ENCODE results near the gene KCNMA1.

Gene KCNMA1

GRCh38 chr10:77164616-77165311 lies 472.8 kb downstream of the KCNMA1 start:
- DNase-seq = no peak

- no peak for DNase-seq
These were observed 473.8 kb downstream of the KCNMA1 start for GRCh38 chr10:77163670-77164348.

GRCh38 chr10:77162697-77163096 lies 474.9 kb downstream of the KCNMA1 start:
- DNase-seq = no peak

GRCh38 chr10:77160679-77161078 lies 476.9 kb downstream of the KCNMA1 start:
- DNase-seq = peak; percentile 3 to 41

GRCh38 chr10:77159538-77160110 lies 478.0 kb downstream of the KCNMA1 start:
- no peak for DNase-seq

- DNase-seq = no peak
These were observed 478.9 kb downstream of the KCNMA1 start for GRCh38 chr10:77158666-77159065.

- no peak for DNase-seq
These were observed 480.2 kb downstream of the KCNMA1 start for GRCh38 chr10:77157248-77158019.

- no peak for DNase-seq
These were observed 481.2 kb downstream of the KCNMA1 start for GRCh38 chr10:77156406-77156879.

- DNase-seq = no peak
These were observed 485.4 kb downstream of the KCNMA1 start for GRCh38 chr10:77152256-77152655.

- no peak for DNase-seq
These were observed 486.2 kb downstream of the KCNMA1 start for GRCh38 chr10:77151408-77151807.

- DNase-seq = no peak
These were observed 487.9 kb downstream of the KCNMA1 start for GRCh38 chr10:77149706-77150105.

- DNase-seq = no peak
These were observed 488.6 kb downstream of the KCNMA1 start for GRCh38 chr10:77149001-77149400.

- DNase-seq = no peak
These were observed 489.7 kb downstream of the KCNMA1 start for GRCh38 chr10:77147871-77148270.

GRCh38 chr10:77146712-77147336 lies 490.8 kb downstream of the KCNMA1 start:
- no peak for DNase-seq

- no peak for DNase-seq
These were observed 493.0 kb downstream of the KCNMA1 start for GRCh38 chr10:77144656-77145055.

- no peak for DNase-seq
These were observed 498.1 kb downstream of the KCNMA1 start for GRCh38 chr10:77139252-77140160.

GRCh38 chr10:77138541-77138940 lies 499.1 kb downstream of the KCNMA1 start:
- DNase-seq = no peak

GRCh38 chr10:77135555-77135954 lies 502.1 kb downstream of the KCNMA1 start:
- DNase-seq = no peak

- no peak for DNase-seq
These were observed 506.4 kb downstream of the KCNMA1 start for GRCh38 chr10:77131214-77131613.

GRCh38 chr10:77127243-77127642 lies 510.4 kb downstream of the KCNMA1 start:
- DNase-seq = no peak

- no peak for DNase-seq
These were observed 512.4 kb downstream of the KCNMA1 start for GRCh38 chr10:77125231-77125630.

- DNase-seq = no peak
These were observed 514.3 kb downstream of the KCNMA1 start for GRCh38 chr10:77123330-77123729.
